Gastroesophageal sphincter (tissue), 3 donors: ENCODE results near the gene KIF26A.
"Not testable (repeated sequence)": the region's sequence is repeated elsewhere in the genome, so short reads cannot be mapped to it uniquely, and the experiment has no call there.

ENCODE experiments used
- POLR2A ChIP-seq, 2 donors: fragments of 450-650 bp; IDR thresholded peaks; one replicate each; pipeline ENCODE4 v1.6.1; 2017; ENCODE audit warnings: antibody characterized with exemption in 2 of 2, mild to moderate bottlenecking in 2 of 2, moderate library complexity in 1 of 2
- POLR2AphosphoS5 ChIP-seq: sonication (generic); formaldehyde crosslinking; IDR thresholded peaks from one replicate; pipeline ENCODE4 v1.6.1; 2017; ENCODE audit warnings: antibody characterized with exemption
- TF ChIP-seq, protein P1 (sequence below), 4 experiments: fragments of 200-600 bp in 2 of 4; fragments of 450-650 bp in 2 of 4; sonication (generic) in 1 of 4; IDR thresholded peaks; one replicate each; pipeline ENCODE4 v1.5.1; 2017 to 2019; ENCODE audit warnings: antibody characterized with exemption in 4 of 4, mild to moderate bottlenecking in 2 of 4, moderate library complexity in 2 of 4

DNA sequence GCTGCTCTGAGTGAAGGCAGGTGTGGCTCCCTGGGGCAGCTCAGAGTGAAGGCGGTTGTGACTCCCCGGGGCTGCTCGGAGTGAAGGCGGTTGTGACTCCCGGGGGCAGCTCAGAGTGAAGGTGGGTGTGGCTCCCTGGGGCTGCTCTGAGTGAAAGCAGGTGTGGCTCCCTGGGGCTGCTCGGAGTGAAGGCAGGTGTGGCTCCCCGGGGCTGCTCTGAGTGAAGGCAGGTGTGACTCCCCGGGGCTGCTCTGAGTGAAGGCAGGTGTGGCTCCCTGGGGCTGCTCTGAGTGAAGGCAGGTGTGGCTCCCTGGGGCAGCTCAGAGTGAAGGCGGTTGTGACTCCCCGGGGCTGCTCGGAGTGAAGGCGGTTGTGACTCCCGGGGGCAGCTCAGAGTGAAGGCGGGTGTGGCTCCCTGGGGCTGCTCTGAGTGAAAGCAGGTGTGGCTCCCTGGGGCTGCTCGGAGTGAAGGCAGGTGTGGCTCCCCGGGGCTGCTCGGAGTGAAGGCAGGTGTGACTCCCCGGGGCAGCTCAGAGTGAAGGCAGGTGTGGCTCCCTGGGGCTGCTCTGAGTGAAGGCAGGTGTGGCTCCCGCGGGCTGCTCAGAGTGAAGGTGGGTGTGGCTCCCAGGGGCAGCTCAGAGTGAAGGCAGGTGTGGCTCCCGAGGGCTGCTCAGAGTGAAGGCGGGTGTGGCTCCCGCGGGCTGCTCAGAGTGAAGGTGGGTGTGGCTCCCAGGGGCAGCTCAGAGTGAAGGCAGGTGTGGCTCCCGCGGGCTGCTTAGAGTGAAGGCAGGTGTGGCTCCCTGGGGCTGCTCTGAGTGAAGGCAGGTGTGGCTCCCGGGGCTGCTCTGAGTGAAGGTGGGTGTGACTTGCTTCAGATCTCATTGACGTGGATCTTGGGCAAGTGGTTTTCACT, 87.1 kb downstream of the KIF26A start:
- not testable (repeated sequence) for TF ChIP-seq POLR2AphosphoS5; POLR2A (IDR thresholded peaks at IDR 0.05)
- TF ChIP-seq, protein P1, sequence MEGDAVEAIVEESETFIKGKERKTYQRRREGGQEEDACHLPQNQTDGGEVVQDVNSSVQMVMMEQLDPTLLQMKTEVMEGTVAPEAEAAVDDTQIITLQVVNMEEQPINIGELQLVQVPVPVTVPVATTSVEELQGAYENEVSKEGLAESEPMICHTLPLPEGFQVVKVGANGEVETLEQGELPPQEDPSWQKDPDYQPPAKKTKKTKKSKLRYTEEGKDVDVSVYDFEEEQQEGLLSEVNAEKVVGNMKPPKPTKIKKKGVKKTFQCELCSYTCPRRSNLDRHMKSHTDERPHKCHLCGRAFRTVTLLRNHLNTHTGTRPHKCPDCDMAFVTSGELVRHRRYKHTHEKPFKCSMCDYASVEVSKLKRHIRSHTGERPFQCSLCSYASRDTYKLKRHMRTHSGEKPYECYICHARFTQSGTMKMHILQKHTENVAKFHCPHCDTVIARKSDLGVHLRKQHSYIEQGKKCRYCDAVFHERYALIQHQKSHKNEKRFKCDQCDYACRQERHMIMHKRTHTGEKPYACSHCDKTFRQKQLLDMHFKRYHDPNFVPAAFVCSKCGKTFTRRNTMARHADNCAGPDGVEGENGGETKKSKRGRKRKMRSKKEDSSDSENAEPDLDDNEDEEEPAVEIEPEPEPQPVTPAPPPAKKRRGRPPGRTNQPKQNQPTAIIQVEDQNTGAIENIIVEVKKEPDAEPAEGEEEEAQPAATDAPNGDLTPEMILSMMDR (IDR thresholded peaks at IDR 0.05) = not testable (repeated sequence)
